ENCODE measurements around the gene SCAF4. TPM values are rescaled to one million over a fixed set of nuclear protein-coding genes. Genes with fewer than 3 reads are reported as not detected.

SCAF4 gene
- 55.6 to 58.9 TPM (median 57.4 TPM) in 3 replicates for total RNA-seq

DNA sequence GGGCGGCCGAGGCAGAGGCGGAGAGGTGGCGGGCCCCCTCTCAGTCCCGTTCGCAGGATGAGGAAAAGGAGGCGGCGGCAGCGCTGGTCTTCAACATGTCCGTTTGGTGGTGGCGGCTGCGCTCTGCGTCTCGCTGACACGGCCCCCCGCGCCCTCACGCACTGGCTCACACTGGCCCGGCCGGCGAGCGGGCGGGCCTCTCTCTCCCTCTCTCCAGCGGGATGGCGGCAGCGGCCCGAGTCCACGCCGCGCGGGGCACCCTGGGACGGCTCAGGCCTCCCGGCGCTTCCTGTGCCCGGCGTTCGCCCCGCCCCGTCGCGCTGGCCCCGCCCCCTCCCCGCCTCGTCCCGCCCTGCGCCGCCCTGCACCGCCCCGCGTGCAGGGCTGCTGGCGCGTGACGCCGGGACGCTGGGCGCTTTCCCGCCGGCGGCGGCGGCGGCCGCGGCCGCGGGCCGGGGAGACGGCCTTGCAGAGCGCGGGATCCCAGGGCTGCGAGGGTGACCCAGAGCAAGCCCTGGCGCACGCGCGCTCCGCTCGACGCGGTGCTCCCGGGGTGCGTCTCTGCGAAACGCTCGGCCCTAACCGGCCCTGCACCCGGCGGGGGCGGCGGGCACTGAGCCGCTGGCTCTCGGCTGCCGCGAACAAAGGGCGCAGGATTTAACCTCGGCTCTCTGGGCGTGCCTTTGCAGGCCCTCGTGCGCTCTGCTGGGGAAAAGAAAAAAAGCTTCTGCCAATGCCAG, at the start of gene SCAF4:
SCAF4 (minus strand) TSS at position 262 of the 740 bp plus-strand sequence. CDS start 426 bp downstream, outside the sequence.
- TF ChIP-seq, protein P1, sequence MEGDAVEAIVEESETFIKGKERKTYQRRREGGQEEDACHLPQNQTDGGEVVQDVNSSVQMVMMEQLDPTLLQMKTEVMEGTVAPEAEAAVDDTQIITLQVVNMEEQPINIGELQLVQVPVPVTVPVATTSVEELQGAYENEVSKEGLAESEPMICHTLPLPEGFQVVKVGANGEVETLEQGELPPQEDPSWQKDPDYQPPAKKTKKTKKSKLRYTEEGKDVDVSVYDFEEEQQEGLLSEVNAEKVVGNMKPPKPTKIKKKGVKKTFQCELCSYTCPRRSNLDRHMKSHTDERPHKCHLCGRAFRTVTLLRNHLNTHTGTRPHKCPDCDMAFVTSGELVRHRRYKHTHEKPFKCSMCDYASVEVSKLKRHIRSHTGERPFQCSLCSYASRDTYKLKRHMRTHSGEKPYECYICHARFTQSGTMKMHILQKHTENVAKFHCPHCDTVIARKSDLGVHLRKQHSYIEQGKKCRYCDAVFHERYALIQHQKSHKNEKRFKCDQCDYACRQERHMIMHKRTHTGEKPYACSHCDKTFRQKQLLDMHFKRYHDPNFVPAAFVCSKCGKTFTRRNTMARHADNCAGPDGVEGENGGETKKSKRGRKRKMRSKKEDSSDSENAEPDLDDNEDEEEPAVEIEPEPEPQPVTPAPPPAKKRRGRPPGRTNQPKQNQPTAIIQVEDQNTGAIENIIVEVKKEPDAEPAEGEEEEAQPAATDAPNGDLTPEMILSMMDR (IDR thresholded peaks at IDR 0.05; ENCODE audit: unreplicated experiment): no peak
- H3K4me3 Mint-ChIP-seq: peak within 1 kb of the TSS; percentile 83
- peak; percentile 80 to 82 for DNase-seq (ENCODE audit: low spot score in 2 of 2, unreplicated experiment in 2 of 2)
- H3K4me1 Mint-ChIP-seq: peaks cover 14% of the 10 kb centered on the region
- H3K27ac Mint-ChIP-seq: peak within 1 kb of the TSS; percentile 87
- H3K27me3 Mint-ChIP-seq (ENCODE audit: low read depth): no peaks in the 10 kb centered on the region
- H3K9me3 Mint-ChIP-seq: no peaks in the 10 kb centered on the region
- H3K36me3 Mint-ChIP-seq: no peaks in the 10 kb centered on the region

DNA sequence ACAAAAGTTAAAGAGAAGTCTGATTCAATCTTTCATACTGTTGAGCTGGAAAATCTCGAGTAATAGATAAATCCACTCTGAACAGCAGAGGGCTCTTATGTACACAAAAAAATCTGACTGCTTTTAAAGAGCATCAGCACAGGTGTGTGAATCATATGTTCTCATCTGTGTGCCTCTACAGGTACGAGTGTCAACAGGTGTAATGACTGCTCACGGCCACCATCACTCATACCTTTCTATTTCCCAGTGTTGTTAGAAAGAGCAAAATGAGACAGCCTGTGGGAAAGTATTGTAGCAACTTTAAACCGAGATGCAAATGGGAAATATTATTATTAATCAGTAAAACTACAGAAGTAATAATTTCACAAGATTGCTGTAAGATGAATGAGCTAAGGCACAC, 49.0 kb upstream of the SCAF4 start:
- DNase-seq (ENCODE audit: low spot score in 2 of 2, unreplicated experiment in 2 of 2): no peak
- H3K4me1 Mint-ChIP-seq: peaks cover 12% of the 10 kb centered on the region
- H3K36me3 Mint-ChIP-seq: no peaks in the 10 kb centered on the region
- no peak overlapping the region for H3K27ac Mint-ChIP-seq
- H3K9me3 Mint-ChIP-seq: no peaks in the 10 kb centered on the region
- H3K27me3 Mint-ChIP-seq (ENCODE audit: low read depth): no peaks in the 10 kb centered on the region
- TF ChIP-seq, protein P1 (IDR thresholded peaks at IDR 0.05; ENCODE audit: unreplicated experiment): peak; percentile 47
- H3K4me3 Mint-ChIP-seq: no peak overlapping the region

- H3K36me3 Mint-ChIP-seq: no peaks in the 10 kb centered on the region
- no peaks in the 10 kb centered on the region for H3K27me3 Mint-ChIP-seq (ENCODE audit: low read depth)
- no peak for DNase-seq (ENCODE audit: low spot score in 2 of 2, unreplicated experiment in 2 of 2)
- H3K4me1 Mint-ChIP-seq: peaks cover 8% of the 10 kb centered on the region
- H3K4me3 Mint-ChIP-seq: no peak overlapping the region
- TF ChIP-seq, protein P1 (IDR thresholded peaks at IDR 0.05; ENCODE audit: unreplicated experiment): no peak
- H3K9me3 Mint-ChIP-seq: no peaks in the 10 kb centered on the region
- no peak overlapping the region for H3K27ac Mint-ChIP-seq
Observed at GRCh38 chr21:31778546-31778945, 46.6 kb upstream of the SCAF4 start.

GRCh38 chr21:31777857-31778256, 45.9 kb upstream of the SCAF4 start:
- no peak for DNase-seq (ENCODE audit: low spot score in 2 of 2, unreplicated experiment in 2 of 2)
- Mint-ChIP-seq H3K4me1 (peaks cover 8% of the 10 kb centered on the region), H3K27me3 (ENCODE audit: low read depth) (no peaks in the 10 kb centered on the region), H3K4me3 (no peak overlapping the region), H3K36me3 (no peaks in the 10 kb centered on the region), H3K9me3 (no peaks in the 10 kb centered on the region), H3K27ac (no peak overlapping the region)
- TF ChIP-seq, protein P1 (IDR thresholded peaks at IDR 0.05; ENCODE audit: unreplicated experiment): no peak

DNA sequence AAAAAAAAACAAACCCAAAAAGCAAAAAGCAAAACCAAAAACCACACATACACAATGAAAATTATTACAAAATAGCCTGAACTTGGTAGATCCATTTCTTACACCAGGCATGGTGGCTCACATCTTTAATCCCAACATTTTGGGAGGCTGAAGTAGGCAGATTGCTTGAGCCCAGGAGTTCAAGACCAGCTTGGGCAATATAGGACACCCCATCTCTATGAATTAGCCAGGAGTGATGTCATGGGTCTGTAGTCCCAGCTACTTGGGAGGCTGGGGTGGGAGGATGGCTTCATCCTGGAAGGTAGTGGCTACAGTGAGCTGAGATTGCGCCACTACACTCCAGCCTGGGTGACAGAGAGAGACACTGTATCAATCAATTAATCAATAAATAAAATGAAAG, 42.1 kb upstream of the SCAF4 start:
- no peaks in the 10 kb centered on the region for H3K36me3 Mint-ChIP-seq
- H3K27ac Mint-ChIP-seq: no peak overlapping the region
- no peaks in the 10 kb centered on the region for H3K27me3 Mint-ChIP-seq (ENCODE audit: low read depth)
- TF ChIP-seq, protein P1 (IDR thresholded peaks at IDR 0.05; ENCODE audit: unreplicated experiment): no peak
- no peaks in the 10 kb centered on the region for H3K4me1 Mint-ChIP-seq
- H3K4me3 Mint-ChIP-seq: no peak overlapping the region
- H3K9me3 Mint-ChIP-seq: no peaks in the 10 kb centered on the region
- DNase-seq (ENCODE audit: low spot score in 2 of 2, unreplicated experiment in 2 of 2): no peak

Measured in mesothelial cell of epicardium (in vitro differentiated cells).